Aorta (tissue), 5 donors: ENCODE data around the gene PPP2R5C. TPM values are rescaled to one million over a fixed set of nuclear protein-coding genes. Genes with fewer than 3 reads are reported as not detected.
"Not testable (repeated sequence)": the region's sequence is repeated elsewhere in the genome, so short reads cannot be mapped to it uniquely, and the experiment has no call there.

Source experiments
- ATAC-seq: fragments of 200-7000 bp; cut with Tn5 transposase; one replicate; pipeline ENCODE4 v1.9.1; 2022; ENCODE audit warnings: moderate library complexity; ENCODE audit not compliant: low FRiP score
- DNase-seq, 2 donors: peaks; one replicate each; pipeline ENCODE4 v3.0.0-alpha.2; 2020
- H3K27ac ChIP-seq, 2 donors: one replicate each; pipeline ENCODE4 v1.5.1; 2013; ENCODE audit warnings: low read length in 2 of 2, mild to moderate bottlenecking in 2 of 2, moderate library complexity in 2 of 2, control low read depth in 1 of 2, inconsistent platforms in 1 of 2, low read depth in 1 of 2
- H3K27me3 ChIP-seq, 2 donors: one replicate each; pipeline ENCODE4 v1.6.1; 2013; ENCODE audit warnings: control low read depth in 1 of 2, low read length in 1 of 2, mild to moderate bottlenecking in 1 of 2, moderate library complexity in 1 of 2; ENCODE audit not compliant: insufficient read depth in 2 of 2, control insufficient read depth in 1 of 2
- H3K36me3 ChIP-seq, 2 donors: one replicate each; pipeline ENCODE4 v1.6.1; 2013; ENCODE audit warnings: control low read depth in 1 of 2, low read length in 1 of 2, mild to moderate bottlenecking in 1 of 2; ENCODE audit not compliant: insufficient read depth in 2 of 2, control insufficient read depth in 1 of 2
- H3K4me1 ChIP-seq, 2 donors: one replicate each; pipeline ENCODE4 v1.6.1; 2013; ENCODE audit warnings: low read length in 2 of 2, control low read depth in 1 of 2, mild to moderate bottlenecking in 1 of 2, moderate library complexity in 1 of 2; ENCODE audit not compliant: insufficient read depth in 2 of 2, control insufficient read depth in 1 of 2
- H3K4me3 ChIP-seq, 2 donors: one replicate each; pipeline ENCODE4 v1.5.1; 2013; ENCODE audit warnings: low read length in 2 of 2, control low read depth in 1 of 2, mild to moderate bottlenecking in 1 of 2
- H3K9me3 ChIP-seq: one replicate; pipeline ENCODE4 v1.6.1; 2013; ENCODE audit warnings: mild to moderate bottlenecking, low read length; ENCODE audit not compliant: control insufficient read depth
- WGBS, 2 donors: extraction: QIAGEN DNeasy Blood & Tissue Kit; methylation state at CpG; one replicate each; pipeline ENCODE4 v1.1.7; 2013; 5-methylcytosine and 5-hydroxymethylcytosine counted together
- intact Hi-C, 2 donors: fragments of 100-400 bp; cut with DNase I; formaldehyde crosslinking; loops; one replicate each; pipeline versions ENCODE4 v1.14.2 to v1.15.0; 2022
- polyA plus RNA-seq, 2 donors: library from polyadenylated mRNA; stranded (reverse); fragments of 200-250 nt; gene quantifications; one replicate each; pipeline ENCODE4 v1.2.3, GENCODE V29; 2013
- total RNA-seq, 2 donors: library from RNA; stranded (reverse); fragmentation: NEBNext Ultra II Directional; extraction: Animal tissue kit (Norgen Biotek cat#: 25700); gene quantifications; one replicate each; pipeline ENCODE4 v1.2.1, GENCODE V29; 2021
- donor health status: healthy with polysubstance abuse.
- donor health status: Bipolar disorder and iron deficiency.
- donor health status: DM: no; HTN: no; CAD: no.
- donor health status: DM: no; HTN: no; CAD: no.
- donor health status: DM: yes; HTN: yes; CAD: no.

Gene PPP2R5C
- total and polyA plus RNA-seq, 4 donors, result 64.0 to 155 (median 115) TPM

- H3K36me3 ChIP-seq, result no peaks in the 10 kb centered on the region
- no peak overlapping the region for H3K27ac ChIP-seq
- intact Hi-C loops, result no loop called here
- DNase-seq, result no peak
- H3K27me3 ChIP-seq, result no peaks in the 10 kb centered on the region
- 89 to 92% methylated on average over 8 of the region's 8 CpGs for WGBS, 2 donors
- H3K9me3 ChIP-seq, result no peaks in the 10 kb centered on the region
- no peak overlapping the region for H3K4me3 ChIP-seq
- no peaks in the 10 kb centered on the region for H3K4me1 ChIP-seq
- no peak for ATAC-seq
Observed at GRCh38 chr14:101723061-101723595, 38.4 kb upstream of the PPP2R5C start.

GRCh38 chr14:101725652-101726051 is 35.9 kb upstream of the PPP2R5C start:
- H3K9me3 ChIP-seq, intact Hi-C loops, ATAC-seq, DNase-seq, H3K36me3 ChIP-seq, H3K27ac ChIP-seq, H3K4me3 ChIP-seq, H3K27me3 ChIP-seq, H3K4me1 ChIP-seq: not testable (repeated sequence)
- 95 to 97% methylated on average over 7 of the region's 7 CpGs for WGBS, 2 donors

GRCh38 chr14:101726295-101726953 is 35.1 kb upstream of the PPP2R5C start:
- DNase-seq, result no peak
- 67 to 77% methylated on average over 14 of the region's 14 CpGs for WGBS, 2 donors
- ATAC-seq, result no peak
- Histone ChIP-seq H3K4me3 (no peak overlapping the region), H3K9me3 (no peaks in the 10 kb centered on the region), H3K27ac (no peak overlapping the region), H3K36me3 (no peaks in the 10 kb centered on the region), H3K27me3 (no peaks in the 10 kb centered on the region), H3K4me1 (no peaks in the 10 kb centered on the region)
- intact Hi-C loops, result no loop called here

- DNase-seq, result no peak
- H3K27ac ChIP-seq, result no peak overlapping the region
- ATAC-seq, result no peak
- WGBS, 2 donors, result 79 to 80% methylated on average over 8 of the region's 8 CpGs
- H3K4me1 ChIP-seq, result no peaks in the 10 kb centered on the region
- no peaks in the 10 kb centered on the region for H3K9me3 ChIP-seq
- H3K4me3 ChIP-seq, result no peak overlapping the region
- intact Hi-C loops, result no loop called here
- H3K36me3 ChIP-seq, result no peaks in the 10 kb centered on the region
- no peaks in the 10 kb centered on the region for H3K27me3 ChIP-seq
Observed at GRCh38 chr14:101726954-101727302, 34.6 kb upstream of the PPP2R5C start.

- H3K27me3 ChIP-seq, result no peaks in the 10 kb centered on the region
- no peaks in the 10 kb centered on the region for H3K9me3 ChIP-seq
- WGBS, 2 donors, result 71 to 82% methylated on average over 7 of the region's 7 CpGs
- H3K27ac ChIP-seq, result no peak overlapping the region
- no peak overlapping the region for H3K4me3 ChIP-seq
- DNase-seq (no peak), ATAC-seq (no peak)
- intact Hi-C loops, result no loop called here
- no peaks in the 10 kb centered on the region for H3K36me3 ChIP-seq
- H3K4me1 ChIP-seq, result no peaks in the 10 kb centered on the region
Observed at GRCh38 chr14:101727611-101728366, 33.7 kb upstream of the PPP2R5C start.

GRCh38 chr14:101728367-101728742 is 33.2 kb upstream of the PPP2R5C start:
- ATAC-seq (no peak), DNase-seq (no peak)
- 86 to 88% methylated on average over 10 of the region's 10 CpGs for WGBS, 2 donors
- Histone ChIP-seq H3K27me3 (no peaks in the 10 kb centered on the region), H3K36me3 (no peaks in the 10 kb centered on the region), H3K9me3 (peaks cover 4% of the 10 kb centered on the region), H3K27ac (no peak overlapping the region), H3K4me1 (no peaks in the 10 kb centered on the region), H3K4me3 (no peak overlapping the region)
- intact Hi-C loops, result no loop called here

- no peak overlapping the region for H3K27ac ChIP-seq
- DNase-seq, result no peak
- H3K9me3 ChIP-seq, result peaks cover 4% of the 10 kb centered on the region
- H3K27me3 ChIP-seq, result no peaks in the 10 kb centered on the region
- H3K4me1 ChIP-seq, result no peaks in the 10 kb centered on the region
- H3K4me3 ChIP-seq, result no peak overlapping the region
- 71 to 75% methylated on average over 6 of the region's 6 CpGs for WGBS, 2 donors
- intact Hi-C loops, result no loop called here
- H3K36me3 ChIP-seq, result no peaks in the 10 kb centered on the region
- ATAC-seq, result no peak
Observed at GRCh38 chr14:101729382-101729781, 32.1 kb upstream of the PPP2R5C start.

GRCh38 chr14:101730157-101730556 is 31.4 kb upstream of the PPP2R5C start:
- intact Hi-C loops, ATAC-seq: not testable (repeated sequence)
- WGBS, 2 donors, result 85 to 87% methylated on average over 4 of the region's 4 CpGs

More at GRCh38 chr14:101730157-101730556, 31.4 kb upstream of the PPP2R5C start:
- not testable (repeated sequence) for DNase-seq, H3K9me3 ChIP-seq, H3K4me1 ChIP-seq, H3K27ac ChIP-seq, H3K27me3 ChIP-seq, H3K4me3 ChIP-seq, H3K36me3 ChIP-seq
